Caco-2 (cell line): ENCODE data around the gene ARNT2. TPM values are rescaled to one million over a fixed set of nuclear protein-coding genes. Genes with fewer than 3 reads are reported as not detected.

Experiments used
- BruUV-seq: library from RNA; stranded (reverse); fragments of 400-500 nt; replicated peaks from 2 replicates; lab custom pipeline; 2021; lab: Mats Ljungman, UMichigan
- CTCF ChIA-PET: fragments of 300-600 bp; sonication (Branson Sonifier 250); formaldehyde crosslinking; loops from one replicate; lab custom pipeline; 2022; ENCODE audit warnings: antibody characterized with exemption; lab: Charles Lee
- POLR2A ChIA-PET: fragments of 300-600 bp; sonication (Branson Sonifier 250); formaldehyde crosslinking; loops from one replicate; lab custom pipeline; 2022; ENCODE audit warnings: antibody characterized with exemption; lab: Charles Lee
- DNase-seq, 2 experiments: peaks; one replicate each; pipeline versions ENCODE4 v3.0.0 to v3.0.0-alpha.2; 2020 to 2022
- H3K27me3 ChIP-seq: replicated peaks from 2 replicates; pipeline ENCODE4 v1.6.0; 2011; ENCODE audit warnings: low read length; ENCODE audit not compliant: control insufficient read depth, insufficient read depth
- H3K36me3 ChIP-seq: 2 replicates; pipeline ENCODE4 v1.5.1; 2011; ENCODE audit warnings: low read length; ENCODE audit not compliant: control insufficient read depth, insufficient read depth
- H3K4me1 ChIP-seq: fragments of 250-450 bp; sonication (Bioruptor Pico); 2 replicates; pipeline ENCODE4 v1.5.1; 2020; ENCODE audit warnings: mild to moderate bottlenecking
- H3K4me3 ChIP-seq: 2 replicates; pipeline ENCODE4 v1.5.1; 2011; ENCODE audit warnings: low read depth, mild to moderate bottlenecking, control low read depth, low read length
- H3K9me3 ChIP-seq: fragments of 250-450 bp; sonication (Bioruptor Pico); 2 replicates; pipeline ENCODE4 v1.5.1; 2020; ENCODE audit warnings: mild to moderate bottlenecking, moderate library complexity
- H3K27ac Mint-ChIP-seq: one replicate; pipeline ENCODE4 v1.8.0; 2022; ENCODE audit warnings: mixed read lengths; ENCODE audit not compliant: unreplicated experiment
- H3K27me3 Mint-ChIP-seq: one replicate; pipeline ENCODE4 v1.8.0; 2022; ENCODE audit warnings: mixed read lengths; ENCODE audit not compliant: insufficient read depth, unreplicated experiment
- H3K36me3 Mint-ChIP-seq: one replicate; pipeline ENCODE4 v1.8.0; 2022; ENCODE audit warnings: mild to moderate bottlenecking, mixed read lengths; ENCODE audit not compliant: insufficient read depth, unreplicated experiment
- H3K4me1 Mint-ChIP-seq: one replicate; pipeline ENCODE4 v1.8.0; 2022; ENCODE audit warnings: low read depth, mixed read lengths; ENCODE audit not compliant: unreplicated experiment
- H3K4me3 Mint-ChIP-seq: one replicate; pipeline ENCODE4 v1.8.0; 2022; ENCODE audit warnings: mild to moderate bottlenecking, moderate library complexity, mixed read lengths; ENCODE audit not compliant: unreplicated experiment
- H3K9me3 Mint-ChIP-seq: one replicate; pipeline ENCODE4 v1.8.0; 2022; ENCODE audit warnings: mixed read lengths; ENCODE audit not compliant: unreplicated experiment
- intact Hi-C: fragments of 100-400 bp; cut with micrococcal nuclease; formaldehyde crosslinking; loops from one replicate; pipeline ENCODE4 v1.10.0; 2022; ENCODE audit not compliant: unreplicated experiment
- total RNA-seq: library from RNA; stranded (reverse); gene quantifications from 2 replicates; pipeline ENCODE4 v1.2.3, GENCODE V29; 2022
- TF ChIP-seq, protein P1 (sequence below), 2 experiments: fragments of 200-600 bp in 1 of 2; IDR thresholded peaks; 1 replicate in 1 of 2; 2 replicates in 1 of 2; pipeline versions ENCODE4 v1.5.1 to v1.8.0; 2011 to 2022; ENCODE audit warnings: antibody characterized with exemption in 1 of 2, control low read depth in 1 of 2, inconsistent platforms in 1 of 2, low read depth in 1 of 2, low read length in 1 of 2, mild to moderate bottlenecking in 1 of 2, moderate library complexity in 1 of 2; ENCODE audit not compliant: insufficient read depth in 1 of 2, severe bottlenecking in 1 of 2, unreplicated experiment in 1 of 2

Gene ARNT2
- total RNA-seq, 1 experiment from 2014 or later, result 0.23 TPM

GRCh38 chr15:80431635-80432344 is 27.6 kb downstream of the ARNT2 start:
- H3K4me1 Mint-ChIP-seq, result no peaks in the 10 kb centered on the region

GRCh38 chr15:80432345-80432702 is 28.1 kb downstream of the ARNT2 start:
- POLR2A ChIA-PET, result no interaction called here

More at GRCh38 chr15:80431635-80432344, 27.6 kb downstream of the ARNT2 start:
- H3K4me3 ChIP-seq, result no peak overlapping the region
- H3K27me3 ChIP-seq, result no peaks in the 10 kb centered on the region
- no peaks in the 10 kb centered on the region for H3K9me3 ChIP-seq
- BruUV-seq, result no TSS peak
- CTCF ChIA-PET, result no interaction called here
- H3K4me3 Mint-ChIP-seq, result no peak overlapping the region
- no peaks in the 10 kb centered on the region for H3K27me3 Mint-ChIP-seq
- no peaks in the 10 kb centered on the region for H3K9me3 Mint-ChIP-seq
- no peak overlapping the region for H3K27ac Mint-ChIP-seq
- H3K4me1 ChIP-seq, result no peaks in the 10 kb centered on the region
- POLR2A ChIA-PET, result no interaction called here
- DNase-seq, result no peak
- TF ChIP-seq, protein P1, sequence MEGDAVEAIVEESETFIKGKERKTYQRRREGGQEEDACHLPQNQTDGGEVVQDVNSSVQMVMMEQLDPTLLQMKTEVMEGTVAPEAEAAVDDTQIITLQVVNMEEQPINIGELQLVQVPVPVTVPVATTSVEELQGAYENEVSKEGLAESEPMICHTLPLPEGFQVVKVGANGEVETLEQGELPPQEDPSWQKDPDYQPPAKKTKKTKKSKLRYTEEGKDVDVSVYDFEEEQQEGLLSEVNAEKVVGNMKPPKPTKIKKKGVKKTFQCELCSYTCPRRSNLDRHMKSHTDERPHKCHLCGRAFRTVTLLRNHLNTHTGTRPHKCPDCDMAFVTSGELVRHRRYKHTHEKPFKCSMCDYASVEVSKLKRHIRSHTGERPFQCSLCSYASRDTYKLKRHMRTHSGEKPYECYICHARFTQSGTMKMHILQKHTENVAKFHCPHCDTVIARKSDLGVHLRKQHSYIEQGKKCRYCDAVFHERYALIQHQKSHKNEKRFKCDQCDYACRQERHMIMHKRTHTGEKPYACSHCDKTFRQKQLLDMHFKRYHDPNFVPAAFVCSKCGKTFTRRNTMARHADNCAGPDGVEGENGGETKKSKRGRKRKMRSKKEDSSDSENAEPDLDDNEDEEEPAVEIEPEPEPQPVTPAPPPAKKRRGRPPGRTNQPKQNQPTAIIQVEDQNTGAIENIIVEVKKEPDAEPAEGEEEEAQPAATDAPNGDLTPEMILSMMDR (IDR thresholded peaks at IDR 0.05; ENCODE audit: insufficient read depth in 1 of 2, low read depth in 1 of 2, low read length in 1 of 2, severe bottlenecking in 1 of 2, unreplicated experiment in 1 of 2), result no peak
- intact Hi-C loops, result no loop called here
- H3K36me3 ChIP-seq, result no peaks in the 10 kb centered on the region
- no peaks in the 10 kb centered on the region for H3K36me3 Mint-ChIP-seq

GRCh38 chr15:80433836-80434235 is 29.7 kb downstream of the ARNT2 start:
- DNase-seq, result no peak
- no peaks in the 10 kb centered on the region for H3K36me3 Mint-ChIP-seq
- no peaks in the 10 kb centered on the region for H3K4me1 Mint-ChIP-seq
- Histone ChIP-seq H3K9me3 (no peaks in the 10 kb centered on the region), H3K36me3 (no peaks in the 10 kb centered on the region), H3K4me1 (no peaks in the 10 kb centered on the region), H3K27me3 (no peaks in the 10 kb centered on the region), H3K4me3 (no peak overlapping the region)
- H3K4me3 Mint-ChIP-seq, result no peak overlapping the region
- no peaks in the 10 kb centered on the region for H3K27me3 Mint-ChIP-seq
- no TSS peak for BruUV-seq
- TF ChIP-seq, protein P1 (IDR thresholded peaks at IDR 0.05; ENCODE audit: insufficient read depth in 1 of 2, low read depth in 1 of 2, low read length in 1 of 2, severe bottlenecking in 1 of 2, unreplicated experiment in 1 of 2), result no peak
- CTCF ChIA-PET, result no interaction called here
- POLR2A ChIA-PET, result no interaction called here
- no peaks in the 10 kb centered on the region for H3K9me3 Mint-ChIP-seq
- intact Hi-C loops, result no loop called here
- H3K27ac Mint-ChIP-seq, result no peak overlapping the region

More at GRCh38 chr15:80432345-80432702, 28.1 kb downstream of the ARNT2 start:
- BruUV-seq, result no TSS peak
- TF ChIP-seq, protein P1 (IDR thresholded peaks at IDR 0.05; ENCODE audit: insufficient read depth in 1 of 2, low read depth in 1 of 2, low read length in 1 of 2, severe bottlenecking in 1 of 2, unreplicated experiment in 1 of 2), result no peak
- H3K27me3 ChIP-seq, result no peaks in the 10 kb centered on the region
- intact Hi-C loops, result no loop called here
- no peak overlapping the region for H3K4me3 ChIP-seq
- no peaks in the 10 kb centered on the region for H3K36me3 ChIP-seq
- Mint-ChIP-seq H3K36me3 (no peaks in the 10 kb centered on the region), H3K27ac (no peak overlapping the region), H3K27me3 (no peaks in the 10 kb centered on the region), H3K4me3 (no peak overlapping the region), H3K4me1 (no peaks in the 10 kb centered on the region), H3K9me3 (no peaks in the 10 kb centered on the region)
- CTCF ChIA-PET, result no interaction called here
- DNase-seq, result no peak
- H3K9me3 ChIP-seq, result no peaks in the 10 kb centered on the region
- H3K4me1 ChIP-seq, result no peaks in the 10 kb centered on the region
